Measurements from ENCODE around the gene CUL5.

DNA sequence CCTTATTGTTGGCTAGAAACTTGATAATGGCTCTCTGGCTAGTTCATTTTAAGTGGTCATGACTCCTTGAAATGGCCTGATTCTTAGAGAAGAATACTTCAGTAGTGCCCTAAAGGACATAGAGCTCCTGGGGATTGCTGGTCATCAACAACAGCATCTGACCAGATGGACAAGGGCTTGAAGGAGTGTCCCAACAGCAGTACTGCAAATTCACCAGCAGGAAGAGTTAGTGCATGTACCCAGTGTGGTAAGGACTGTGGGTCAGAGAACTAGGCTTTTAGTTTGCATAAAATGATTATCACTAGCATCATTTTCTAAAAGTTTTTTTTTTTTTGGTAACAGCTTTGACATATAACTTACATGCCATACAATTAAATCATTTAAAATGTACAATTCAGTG lies 39.5 kb upstream of the CUL5 start:
- TF ChIP-seq GATA2 (IDR thresholded peaks at IDR 0.05; ENCODE audit: low read depth, low read length): no peak
- no peak for TF ChIP-seq GATA3 (IDR thresholded peaks at IDR 0.05; ENCODE audit: low read depth, low read length)
